HG02759 (cell line): ENCODE data around the gene GABRD.

ENCODE experiments used
- ATAC-seq: cut with Tn5 transposase; IDR thresholded peaks from one replicate; pipeline ENCODE4 v1.9.1; 2021; ENCODE audit warnings: mild to moderate bottlenecking, moderate library complexity; ENCODE audit not compliant: unreplicated experiment

GABRD gene

GRCh38 chr1:1985375-1986050 is 33.6 kb upstream of the GABRD start:
- no peak for ATAC-seq

GRCh38 chr1:1986451-1987141 is 32.5 kb upstream of the GABRD start:
- ATAC-seq, result no peak

GRCh38 chr1:1987142-1987510 is 32.0 kb upstream of the GABRD start:
- no peak for ATAC-seq

- no peak for ATAC-seq
Measured at GRCh38 chr1:1988061-1988945, 30.8 kb upstream of the GABRD start.

GRCh38 chr1:1989102-1989542 is 30.0 kb upstream of the GABRD start:
- ATAC-seq, result no peak

GRCh38 chr1:1989789-1990188 is 29.4 kb upstream of the GABRD start:
- ATAC-seq, result no peak

- ATAC-seq, result no peak
Measured at GRCh38 chr1:1990222-1990621, 28.9 kb upstream of the GABRD start.

- no peak for ATAC-seq
Measured at GRCh38 chr1:1994536-1994935, 24.6 kb upstream of the GABRD start.

- no peak for ATAC-seq
Measured at GRCh38 chr1:1996207-1996651, 22.9 kb upstream of the GABRD start.

- ATAC-seq, result no peak
Measured at GRCh38 chr1:1997576-1997975, 21.6 kb upstream of the GABRD start.

GRCh38 chr1:2000432-2000831 is 18.7 kb upstream of the GABRD start:
- no peak for ATAC-seq

- ATAC-seq, result no peak
Measured at GRCh38 chr1:2000850-2001249, 18.3 kb upstream of the GABRD start.

GRCh38 chr1:2001773-2002411 is 17.3 kb upstream of the GABRD start:
- ATAC-seq, result no peak

- ATAC-seq, result no peak
Measured at GRCh38 chr1:2003541-2004131, 15.5 kb upstream of the GABRD start, which contains the start of gene CFAP74. Gene CFAP74, minus strand, starts transcription at chr1:2003786. Its CDS starts 12,830 bp downstream, at chr1:1990956.

GRCh38 chr1:2004856-2005255 is 14.3 kb upstream of the GABRD start:
- ATAC-seq, result no peak

- no peak for ATAC-seq
Measured at GRCh38 chr1:2009101-2010053, 9.8 kb upstream of the GABRD start.

GRCh38 chr1:2014181-2014580 is 5.0 kb upstream of the GABRD start:
- ATAC-seq, result no peak

- no peak for ATAC-seq
Measured at GRCh38 chr1:2014741-2015735, 4.1 kb upstream of the GABRD start.
